Breast epithelium (tissue), 3 donors: ENCODE results near the gene EPN2.

ENCODE experiments used
- CTCF ChIP-seq, 3 donors: fragments of 450-650 bp; IDR thresholded peaks; one replicate each; pipeline ENCODE4 v1.5.1; 2016 to 2017; ENCODE audit warnings: antibody characterized with exemption in 3 of 3, mild to moderate bottlenecking in 3 of 3, moderate library complexity in 3 of 3
- POLR2A ChIP-seq: fragments of 450-650 bp; IDR thresholded peaks from one replicate; pipeline ENCODE4 v1.6.1; 2016; ENCODE audit warnings: antibody characterized with exemption, mild to moderate bottlenecking, moderate library complexity
- POLR2AphosphoS5 ChIP-seq, 3 donors: sonication (generic); formaldehyde crosslinking; IDR thresholded peaks; one replicate each; pipeline ENCODE4 v1.6.1; 2017; ENCODE audit warnings: antibody characterized with exemption in 3 of 3

GRCh38 chr17:19270704-19271611, 33.8 kb downstream of the EPN2 start:
- TF ChIP-seq POLR2A (no peak), CTCF (IDR thresholded peaks at IDR 0.05) (no peak), POLR2AphosphoS5 (IDR thresholded peaks at IDR 0.05) (no peak)
